ENCODE results near the gene ZNF230.
A peak's percentile ranks its signal among the peaks of the same experiment; 100 is the strongest.

Gene ZNF230

GRCh38 chr19:44032001-44032610 is 29.3 kb downstream of the ZNF230 start:
- no peak for DNase-seq

- no peak for DNase-seq
Measured at GRCh38 chr19:44042147-44042546, 39.4 kb downstream of the ZNF230 start.

- DNase-seq, result peak; percentile 13
Measured at GRCh38 chr19:44050740-44051649, 48.2 kb downstream of the ZNF230 start.

- DNase-seq, result peak; percentile 60
Measured at GRCh38 chr19:44051650-44052402, 49.1 kb downstream of the ZNF230 start, which contains the start of gene ZNF223. ZNF223 (plus strand) TSS chr19:44052036; CDS start chr19:44055177, 3,141 bp downstream.

GRCh38 chr19:44055870-44056269 is 53.1 kb downstream of the ZNF230 start:
- DNase-seq, result no peak

GRCh38 chr19:44059229-44059628 is 56.5 kb downstream of the ZNF230 start:
- DNase-seq, result no peak

- no peak for DNase-seq
Measured at GRCh38 chr19:44061038-44061437, 58.3 kb downstream of the ZNF230 start.
